Vagina (tissue), 2 donors: Measurements from ENCODE around the gene RFTN1.

Source experiments
- POLR2A ChIP-seq, 2 donors: fragments of 450-650 bp; IDR thresholded peaks; one replicate each; pipeline ENCODE4 v1.6.1; 2017; ENCODE audit warnings: antibody characterized with exemption in 2 of 2, mild to moderate bottlenecking in 2 of 2, moderate library complexity in 2 of 2
- TF ChIP-seq, protein P1 (sequence below), 3 experiments: fragments of 450-650 bp in 2 of 3; fragments of 200-600 bp in 1 of 3; sonication (generic) in 1 of 3; IDR thresholded peaks; one replicate each; pipeline ENCODE4 v1.5.1; 2017 to 2019; ENCODE audit warnings: antibody characterized with exemption in 3 of 3, mild to moderate bottlenecking in 2 of 3, moderate library complexity in 2 of 3

DNA sequence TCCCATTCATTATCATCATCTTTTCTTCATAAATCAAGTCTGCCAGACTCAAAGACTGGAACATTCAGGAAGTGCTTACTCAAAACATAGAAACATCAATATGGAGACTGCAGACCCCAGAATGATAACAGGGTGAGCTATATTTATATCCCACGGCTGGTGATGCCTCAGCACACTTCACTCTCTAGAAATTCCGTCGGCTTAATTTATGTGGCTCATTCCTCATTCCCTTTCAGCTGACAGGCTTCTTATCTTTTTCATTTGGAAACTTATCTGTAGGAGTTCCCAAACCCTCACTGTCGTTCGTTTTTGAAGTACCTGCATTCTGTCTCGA, 45.5 kb downstream of the RFTN1 start:
- TF ChIP-seq, protein P1, sequence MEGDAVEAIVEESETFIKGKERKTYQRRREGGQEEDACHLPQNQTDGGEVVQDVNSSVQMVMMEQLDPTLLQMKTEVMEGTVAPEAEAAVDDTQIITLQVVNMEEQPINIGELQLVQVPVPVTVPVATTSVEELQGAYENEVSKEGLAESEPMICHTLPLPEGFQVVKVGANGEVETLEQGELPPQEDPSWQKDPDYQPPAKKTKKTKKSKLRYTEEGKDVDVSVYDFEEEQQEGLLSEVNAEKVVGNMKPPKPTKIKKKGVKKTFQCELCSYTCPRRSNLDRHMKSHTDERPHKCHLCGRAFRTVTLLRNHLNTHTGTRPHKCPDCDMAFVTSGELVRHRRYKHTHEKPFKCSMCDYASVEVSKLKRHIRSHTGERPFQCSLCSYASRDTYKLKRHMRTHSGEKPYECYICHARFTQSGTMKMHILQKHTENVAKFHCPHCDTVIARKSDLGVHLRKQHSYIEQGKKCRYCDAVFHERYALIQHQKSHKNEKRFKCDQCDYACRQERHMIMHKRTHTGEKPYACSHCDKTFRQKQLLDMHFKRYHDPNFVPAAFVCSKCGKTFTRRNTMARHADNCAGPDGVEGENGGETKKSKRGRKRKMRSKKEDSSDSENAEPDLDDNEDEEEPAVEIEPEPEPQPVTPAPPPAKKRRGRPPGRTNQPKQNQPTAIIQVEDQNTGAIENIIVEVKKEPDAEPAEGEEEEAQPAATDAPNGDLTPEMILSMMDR (IDR thresholded peaks at IDR 0.05), result no peak
- no peak for TF ChIP-seq POLR2A (IDR thresholded peaks at IDR 0.05)
